ENCODE results near the gene PCYT1B. TPM values are rescaled to one million over a fixed set of nuclear protein-coding genes. Genes with fewer than 3 reads are reported as not detected.

The PCYT1B gene
- total and polyA plus RNA-seq, 4 donors = 13.0 to 22.9 (median 15.8) TPM

DNA sequence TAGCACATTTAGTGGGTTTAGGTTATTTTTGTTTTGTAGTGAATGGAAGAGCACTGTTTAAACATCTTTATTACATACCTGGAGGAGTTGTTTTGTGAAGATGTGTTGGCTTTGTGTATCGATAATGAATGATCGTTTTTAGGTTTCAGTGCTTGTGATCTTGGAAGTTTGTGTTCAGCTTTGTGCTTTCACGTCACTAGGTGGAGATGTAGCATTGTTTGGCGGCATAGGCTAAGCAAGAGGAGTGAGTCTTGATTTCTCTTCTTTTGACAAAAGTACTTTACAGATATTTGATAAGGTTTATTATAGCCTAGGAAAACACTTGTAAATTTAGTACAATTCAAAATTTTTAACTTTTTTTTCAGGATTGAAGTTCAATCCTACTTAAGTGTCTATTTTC, 131.7 kb downstream of the PCYT1B start:
- WGBS (ENCODE audit: insufficient coverage) = 50% methylated on average over 2 of the region's 4 CpGs
- H3K4me1 ChIP-seq (ENCODE audit: control insufficient read depth, insufficient read depth, low read length) = no peaks in the 10 kb centered on the region
- no peaks in the 10 kb centered on the region for H3K9me3 ChIP-seq (ENCODE audit: control insufficient read depth, insufficient read depth, low read length)
- no peak overlapping the region for H3K27ac ChIP-seq (ENCODE audit: low read depth, low read length)
- peak in 2 of 6 donors; percentile 55 to 78 for DNase-seq (ENCODE audit: low read depth in 4 of 6, low spot score in 6 of 6)
- no peaks in the 10 kb centered on the region for H3K36me3 ChIP-seq (ENCODE audit: control insufficient read depth, insufficient read depth, low read length)
- H3K27me3 ChIP-seq (ENCODE audit: control insufficient read depth, insufficient read depth, low read length) = peaks cover 5% of the 10 kb centered on the region
- H3K4me3 ChIP-seq (ENCODE audit: low read depth, low read length) = no peak overlapping the region

DNA sequence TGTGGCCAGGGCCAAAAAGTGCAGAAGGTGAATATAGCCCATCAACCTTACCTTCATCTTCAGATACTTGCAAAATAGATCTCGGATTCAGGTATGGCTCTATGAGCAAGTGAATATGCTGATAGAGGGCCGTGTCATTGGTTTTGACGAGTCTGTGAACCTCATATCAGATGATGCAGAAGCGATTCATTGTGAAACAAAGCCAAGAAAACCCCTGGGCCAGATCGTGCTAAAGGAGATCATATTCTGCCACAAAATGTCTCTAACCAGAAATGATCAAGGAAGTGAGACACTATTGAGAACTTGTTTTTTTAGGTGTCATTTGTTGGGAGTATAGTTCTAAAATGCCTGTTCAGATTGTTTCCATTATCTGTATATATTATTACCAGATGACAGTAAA, 133.7 kb downstream of the PCYT1B start:
- H3K36me3 ChIP-seq (ENCODE audit: control insufficient read depth, insufficient read depth, low read length) = no peaks in the 10 kb centered on the region
- H3K4me3 ChIP-seq (ENCODE audit: low read depth, low read length) = no peak overlapping the region
- no peak for DNase-seq (ENCODE audit: low read depth in 4 of 6, low spot score in 6 of 6)
- H3K27me3 ChIP-seq (ENCODE audit: control insufficient read depth, insufficient read depth, low read length) = peaks cover 7% of the 10 kb centered on the region
- WGBS (ENCODE audit: insufficient coverage) = 79% methylated on average over 3 of the region's 5 CpGs
- H3K4me1 ChIP-seq (ENCODE audit: control insufficient read depth, insufficient read depth, low read length) = no peaks in the 10 kb centered on the region
- H3K9me3 ChIP-seq (ENCODE audit: control insufficient read depth, insufficient read depth, low read length) = no peaks in the 10 kb centered on the region
- no peak overlapping the region for H3K27ac ChIP-seq (ENCODE audit: low read depth, low read length)

DNA sequence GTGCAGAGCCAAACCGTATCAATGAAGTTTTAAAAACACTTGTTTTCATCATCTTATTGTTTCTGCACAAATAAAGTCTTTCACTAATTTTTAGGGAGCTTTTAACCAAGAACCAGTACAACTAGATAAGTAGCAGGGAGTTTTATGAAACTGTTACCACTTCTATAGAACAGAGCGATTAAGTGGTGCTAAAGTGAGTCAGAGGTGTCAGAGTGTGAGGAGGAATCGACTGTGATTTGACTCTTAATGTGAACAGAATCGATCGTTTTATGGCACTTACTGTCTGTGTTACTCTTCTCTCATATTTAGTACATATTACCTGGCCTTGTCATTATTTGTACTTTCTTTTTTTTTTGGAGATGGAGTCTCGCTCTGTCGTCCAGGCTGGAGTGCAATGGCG, 138.8 kb downstream of the PCYT1B start:
- H3K4me3 ChIP-seq (ENCODE audit: low read depth, low read length) = no peak overlapping the region
- H3K9me3 ChIP-seq (ENCODE audit: control insufficient read depth, insufficient read depth, low read length) = no peaks in the 10 kb centered on the region
- H3K27me3 ChIP-seq (ENCODE audit: control insufficient read depth, insufficient read depth, low read length) = peaks cover 9% of the 10 kb centered on the region
- no peak overlapping the region for H3K27ac ChIP-seq (ENCODE audit: low read depth, low read length)
- H3K4me1 ChIP-seq (ENCODE audit: control insufficient read depth, insufficient read depth, low read length) = no peaks in the 10 kb centered on the region
- H3K36me3 ChIP-seq (ENCODE audit: control insufficient read depth, insufficient read depth, low read length) = no peaks in the 10 kb centered on the region
- no CpG with 5 or more reads among the region's 8 CpGs for WGBS (ENCODE audit: insufficient coverage)
- no peak for DNase-seq (ENCODE audit: low read depth in 4 of 6, low spot score in 6 of 6)

Small RNA genes within 50 kb of the gene (small RNA-seq; reads per million reads assigned to genes)
- gene SNRPEP9 (ENCODE audit: low replicate concordance) = not detected

Other genes starting within 250 kb of the PCYT1B start
- 10 to 100 TPM; 12.8 to 27.5 TPM for gene PDK3, start 182.1 kb downstream of the PCYT1B start, total RNA-seq
- gene PDK3, start 182.1 kb downstream of the PCYT1B start, polyA plus RNA-seq (ENCODE audit: insufficient read length in 2 of 2) = 1 to 10 TPM; 3.2 to 3.7 TPM
- 10 to 100 TPM; 18.4 to 30.8 TPM for gene POLA1, start 46.6 kb upstream of the PCYT1B start, total RNA-seq
- 10 to 100 TPM in 1 of 2 donors, 1 to 10 TPM in 1; 8.8 to 11.4 TPM for gene POLA1, start 46.6 kb upstream of the PCYT1B start, polyA plus RNA-seq (ENCODE audit: insufficient read length in 2 of 2)